Caco-2 (cell line): ENCODE measurements around the gene VSTM5. TPM values are rescaled to one million over a fixed set of nuclear protein-coding genes. Genes with fewer than 3 reads are reported as not detected.

ENCODE experiments used
- BruUV-seq: library from RNA; stranded (reverse); fragments of 400-500 nt; replicated peaks from 2 replicates; lab custom pipeline; 2021; lab: Mats Ljungman, UMichigan
- CTCF ChIA-PET: fragments of 300-600 bp; sonication (Branson Sonifier 250); formaldehyde crosslinking; loops from one replicate; lab custom pipeline; 2022; ENCODE audit warnings: antibody characterized with exemption; lab: Charles Lee
- POLR2A ChIA-PET: fragments of 300-600 bp; sonication (Branson Sonifier 250); formaldehyde crosslinking; loops from one replicate; lab custom pipeline; 2022; ENCODE audit warnings: antibody characterized with exemption; lab: Charles Lee
- DNase-seq, 2 experiments: peaks; one replicate each; pipeline versions ENCODE4 v3.0.0 to v3.0.0-alpha.2; 2020 to 2022
- H3K27me3 ChIP-seq: replicated peaks from 2 replicates; pipeline ENCODE4 v1.6.0; 2011; ENCODE audit warnings: low read length; ENCODE audit not compliant: control insufficient read depth, insufficient read depth
- H3K36me3 ChIP-seq: 2 replicates; pipeline ENCODE4 v1.5.1; 2011; ENCODE audit warnings: low read length; ENCODE audit not compliant: control insufficient read depth, insufficient read depth
- H3K4me1 ChIP-seq: fragments of 250-450 bp; sonication (Bioruptor Pico); 2 replicates; pipeline ENCODE4 v1.5.1; 2020; ENCODE audit warnings: mild to moderate bottlenecking
- H3K4me3 ChIP-seq: 2 replicates; pipeline ENCODE4 v1.5.1; 2011; ENCODE audit warnings: low read depth, mild to moderate bottlenecking, control low read depth, low read length
- H3K9me3 ChIP-seq: fragments of 250-450 bp; sonication (Bioruptor Pico); 2 replicates; pipeline ENCODE4 v1.5.1; 2020; ENCODE audit warnings: mild to moderate bottlenecking, moderate library complexity
- H3K27ac Mint-ChIP-seq: one replicate; pipeline ENCODE4 v1.8.0; 2022; ENCODE audit warnings: mixed read lengths; ENCODE audit not compliant: unreplicated experiment
- H3K27me3 Mint-ChIP-seq: one replicate; pipeline ENCODE4 v1.8.0; 2022; ENCODE audit warnings: mixed read lengths; ENCODE audit not compliant: insufficient read depth, unreplicated experiment
- H3K36me3 Mint-ChIP-seq: one replicate; pipeline ENCODE4 v1.8.0; 2022; ENCODE audit warnings: mild to moderate bottlenecking, mixed read lengths; ENCODE audit not compliant: insufficient read depth, unreplicated experiment
- H3K4me1 Mint-ChIP-seq: one replicate; pipeline ENCODE4 v1.8.0; 2022; ENCODE audit warnings: low read depth, mixed read lengths; ENCODE audit not compliant: unreplicated experiment
- H3K4me3 Mint-ChIP-seq: one replicate; pipeline ENCODE4 v1.8.0; 2022; ENCODE audit warnings: mild to moderate bottlenecking, moderate library complexity, mixed read lengths; ENCODE audit not compliant: unreplicated experiment
- H3K9me3 Mint-ChIP-seq: one replicate; pipeline ENCODE4 v1.8.0; 2022; ENCODE audit warnings: mixed read lengths; ENCODE audit not compliant: unreplicated experiment
- CTCF ChIP-seq, 2 experiments: fragments of 200-600 bp in 1 of 2; IDR thresholded peaks; 1 replicate in 1 of 2; 2 replicates in 1 of 2; pipeline versions ENCODE4 v1.5.1 to v1.8.0; 2011 to 2022; ENCODE audit warnings: antibody characterized with exemption in 1 of 2, control low read depth in 1 of 2, inconsistent platforms in 1 of 2, low read depth in 1 of 2, low read length in 1 of 2, mild to moderate bottlenecking in 1 of 2, moderate library complexity in 1 of 2; ENCODE audit not compliant: insufficient read depth in 1 of 2, severe bottlenecking in 1 of 2, unreplicated experiment in 1 of 2
- intact Hi-C: fragments of 100-400 bp; cut with micrococcal nuclease; formaldehyde crosslinking; loops from one replicate; pipeline ENCODE4 v1.10.0; 2022; ENCODE audit not compliant: unreplicated experiment
- total RNA-seq: library from RNA; stranded (reverse); gene quantifications from 2 replicates; pipeline ENCODE4 v1.2.3, GENCODE V29; 2022

Gene VSTM5
- total RNA-seq, 1 experiment from 2014 or later, result 1.5 TPM

GRCh38 chr11:93858121-93858775 is 7.8 kb upstream of the VSTM5 start:
- H3K36me3 ChIP-seq, result no peaks in the 10 kb centered on the region
- TF ChIP-seq CTCF (IDR thresholded peaks at IDR 0.05; ENCODE audit: insufficient read depth in 1 of 2, low read depth in 1 of 2, low read length in 1 of 2, severe bottlenecking in 1 of 2, unreplicated experiment in 1 of 2), result no peak
- no peak for DNase-seq

GRCh38 chr11:93857413-93858120 is 7.1 kb upstream of the VSTM5 start:
- no peak for DNase-seq
- Histone ChIP-seq H3K27me3 (no peaks in the 10 kb centered on the region), H3K4me3 (no peak overlapping the region), H3K9me3 (no peaks in the 10 kb centered on the region), H3K4me1 (no peaks in the 10 kb centered on the region), H3K36me3 (no peaks in the 10 kb centered on the region)
- CTCF ChIA-PET, result no interaction called here
- intact Hi-C loops, result no loop called here
- TF ChIP-seq CTCF (IDR thresholded peaks at IDR 0.05; ENCODE audit: insufficient read depth in 1 of 2, low read depth in 1 of 2, low read length in 1 of 2, severe bottlenecking in 1 of 2, unreplicated experiment in 1 of 2), result no peak
- POLR2A ChIA-PET, result no interaction called here
- H3K9me3 Mint-ChIP-seq, result no peaks in the 10 kb centered on the region
- BruUV-seq, result no TSS peak
- no peaks in the 10 kb centered on the region for H3K4me1 Mint-ChIP-seq
- H3K27me3 Mint-ChIP-seq, result no peaks in the 10 kb centered on the region
- H3K36me3 Mint-ChIP-seq, result no peaks in the 10 kb centered on the region
- no peak overlapping the region for H3K4me3 Mint-ChIP-seq
- H3K27ac Mint-ChIP-seq, result no peak overlapping the region

More at GRCh38 chr11:93858121-93858775, 7.8 kb upstream of the VSTM5 start:
- ChIA-PET CTCF (no interaction called here), POLR2A (no interaction called here)
- H3K9me3 ChIP-seq, result no peaks in the 10 kb centered on the region
- Mint-ChIP-seq H3K9me3 (no peaks in the 10 kb centered on the region), H3K36me3 (no peaks in the 10 kb centered on the region), H3K27ac (no peak overlapping the region), H3K4me3 (no peak overlapping the region), H3K27me3 (no peaks in the 10 kb centered on the region), H3K4me1 (no peaks in the 10 kb centered on the region)
- no peak overlapping the region for H3K4me3 ChIP-seq
- H3K27me3 ChIP-seq, result no peaks in the 10 kb centered on the region
- no peaks in the 10 kb centered on the region for H3K4me1 ChIP-seq
- no TSS peak for BruUV-seq
- intact Hi-C loops, result no loop called here

GRCh38 chr11:93852242-93852641 is 1.8 kb upstream of the VSTM5 start:
- TF ChIP-seq CTCF (IDR thresholded peaks at IDR 0.05; ENCODE audit: insufficient read depth in 1 of 2, low read depth in 1 of 2, low read length in 1 of 2, severe bottlenecking in 1 of 2, unreplicated experiment in 1 of 2), result no peak
- H3K4me1 ChIP-seq, result peaks cover 6% of the 10 kb centered on the region
- POLR2A ChIA-PET, result no interaction called here
- DNase-seq, result no peak
- no peak overlapping the region for H3K4me3 ChIP-seq
- no peaks in the 10 kb centered on the region for H3K27me3 Mint-ChIP-seq
- CTCF ChIA-PET, result no interaction called here
- no peaks in the 10 kb centered on the region for H3K9me3 Mint-ChIP-seq
- no peak overlapping the region for H3K27ac Mint-ChIP-seq
- BruUV-seq, result no TSS peak
- no peaks in the 10 kb centered on the region for H3K36me3 ChIP-seq
- no peak overlapping the region for H3K4me3 Mint-ChIP-seq
- no peaks in the 10 kb centered on the region for H3K9me3 ChIP-seq
- intact Hi-C loops, result no loop called here
- no peaks in the 10 kb centered on the region for H3K27me3 ChIP-seq
- no peaks in the 10 kb centered on the region for H3K4me1 Mint-ChIP-seq
- H3K36me3 Mint-ChIP-seq, result no peaks in the 10 kb centered on the region
